Mammary epithelial cell (primary cell): Measurements from ENCODE around the gene FAM43B.

Experiments
- EZH2 ChIP-seq: IDR thresholded peaks from 2 replicates; pipeline ENCODE4 v1.6.1; 2012; ENCODE audit warnings: low read length, inconsistent platforms, borderline replicate concordance
- TF ChIP-seq, protein P1 (sequence below), 2 donors: IDR thresholded peaks in 1 of 2; conservative IDR thresholded peaks in 1 of 2; 2 replicates each; pipeline ENCODE4 v1.5.1; 2011 to 2012; ENCODE audit warnings: inconsistent platforms in 2 of 2, low read length in 2 of 2, mild to moderate bottlenecking in 2 of 2, control low read depth in 1 of 2, low read depth in 1 of 2; ENCODE audit not compliant: insufficient read depth in 1 of 2; ENCODE audit errors: extremely low read depth in 1 of 2

DNA sequence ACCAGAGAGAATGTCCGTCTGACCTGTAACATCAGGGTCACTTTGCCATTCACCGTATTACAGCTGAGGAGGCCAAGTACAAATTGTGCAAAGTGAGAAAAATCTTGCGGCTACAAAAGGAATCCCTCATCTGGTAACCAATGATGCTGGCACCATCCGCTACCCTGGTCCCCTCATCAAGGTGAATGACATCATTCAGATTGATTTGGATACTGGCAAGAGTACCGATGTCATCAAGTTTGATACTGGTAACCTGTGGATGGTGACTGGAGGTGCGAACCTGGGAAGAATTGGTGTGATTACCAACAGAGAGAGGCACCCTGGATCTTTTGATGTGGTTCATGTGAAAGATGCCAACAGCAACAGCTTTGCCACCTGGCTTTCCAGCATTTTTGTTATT, 26.1 kb upstream of the FAM43B start:
- no peak for TF ChIP-seq EZH2
- TF ChIP-seq, protein P1, sequence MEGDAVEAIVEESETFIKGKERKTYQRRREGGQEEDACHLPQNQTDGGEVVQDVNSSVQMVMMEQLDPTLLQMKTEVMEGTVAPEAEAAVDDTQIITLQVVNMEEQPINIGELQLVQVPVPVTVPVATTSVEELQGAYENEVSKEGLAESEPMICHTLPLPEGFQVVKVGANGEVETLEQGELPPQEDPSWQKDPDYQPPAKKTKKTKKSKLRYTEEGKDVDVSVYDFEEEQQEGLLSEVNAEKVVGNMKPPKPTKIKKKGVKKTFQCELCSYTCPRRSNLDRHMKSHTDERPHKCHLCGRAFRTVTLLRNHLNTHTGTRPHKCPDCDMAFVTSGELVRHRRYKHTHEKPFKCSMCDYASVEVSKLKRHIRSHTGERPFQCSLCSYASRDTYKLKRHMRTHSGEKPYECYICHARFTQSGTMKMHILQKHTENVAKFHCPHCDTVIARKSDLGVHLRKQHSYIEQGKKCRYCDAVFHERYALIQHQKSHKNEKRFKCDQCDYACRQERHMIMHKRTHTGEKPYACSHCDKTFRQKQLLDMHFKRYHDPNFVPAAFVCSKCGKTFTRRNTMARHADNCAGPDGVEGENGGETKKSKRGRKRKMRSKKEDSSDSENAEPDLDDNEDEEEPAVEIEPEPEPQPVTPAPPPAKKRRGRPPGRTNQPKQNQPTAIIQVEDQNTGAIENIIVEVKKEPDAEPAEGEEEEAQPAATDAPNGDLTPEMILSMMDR (conservative IDR thresholded peaks at IDR 0.05 in 1 of 2, IDR thresholded peaks at IDR 0.05 in 1 of 2; ENCODE audit: extremely low read depth in 1 of 2, insufficient read depth in 1 of 2, low read depth in 1 of 2, low read length in 2 of 2), result no peak
